ENCODE results near the gene ZNF500.

The ZNF500 gene

GRCh38 chr16:4795828-4796572 is 29.0 kb upstream of the ZNF500 start:
- no peaks in the 10 kb centered on the region for H3K27me3 ChIP-seq (ENCODE audit: control insufficient read depth, low read length)
- no peaks in the 10 kb centered on the region for H3F3A ChIP-seq (ENCODE audit: control insufficient read depth, insufficient read depth)
- H3K9me3 ChIP-seq (ENCODE audit: control insufficient read depth, insufficient read depth, low read length) = no peaks in the 10 kb centered on the region
- no peak overlapping the region for H3K27ac ChIP-seq (ENCODE audit: low read depth, low read length)
- no peaks in the 10 kb centered on the region for H3K9me2 ChIP-seq (replicated peaks; ENCODE audit: control insufficient read depth, low read length)
- no peak overlapping the region for H3K4me2 ChIP-seq (ENCODE audit: low read length)
- TF ChIP-seq CTCF (IDR thresholded peaks at IDR 0.05; ENCODE audit: low read depth, low read length, poor library complexity, severe bottlenecking) (no peak), EZH2phosphoT487 (IDR thresholded peaks at IDR 0.05; ENCODE audit: borderline replicate concordance, low read length) (no peak)
- no peaks in the 10 kb centered on the region for H4K20me1 ChIP-seq (ENCODE audit: control insufficient read depth, insufficient read depth, low read depth, low read length)
- H3K4me1 ChIP-seq (ENCODE audit: control insufficient read depth, low read length) = peaks cover 9% of the 10 kb centered on the region
- no peak overlapping the region for H3K4me3 ChIP-seq (ENCODE audit: low read length)
- H3K79me2 ChIP-seq (ENCODE audit: control insufficient read depth, low read length) = no peaks in the 10 kb centered on the region
- no peaks in the 10 kb centered on the region for H3K36me3 ChIP-seq (ENCODE audit: control insufficient read depth, low read length)

GRCh38 chr16:4795181-4795827 is 28.3 kb upstream of the ZNF500 start, which contains the start of gene SMIM22:
SMIM22 (plus strand) TSS chr16:4795369; CDS start chr16:4795735, 366 bp downstream.
- Histone ChIP-seq H3K36me3 (ENCODE audit: control insufficient read depth, low read length) (no peaks in the 10 kb centered on the region), H4K20me1 (ENCODE audit: control insufficient read depth, insufficient read depth, low read depth, low read length) (no peaks in the 10 kb centered on the region), H3K9me2 (replicated peaks; ENCODE audit: control insufficient read depth, low read length) (no peaks in the 10 kb centered on the region), H3K27me3 (ENCODE audit: control insufficient read depth, low read length) (no peaks in the 10 kb centered on the region), H3K4me3 (ENCODE audit: low read length) (no peak within 1 kb of the TSS), H3K79me2 (ENCODE audit: control insufficient read depth, low read length) (no peaks in the 10 kb centered on the region), H3K4me2 (ENCODE audit: low read length) (no peak within 1 kb of the TSS), H3K4me1 (ENCODE audit: control insufficient read depth, low read length) (peaks cover 3% of the 10 kb centered on the region), H3K27ac (ENCODE audit: low read depth, low read length) (no peak within 1 kb of the TSS), H3F3A (ENCODE audit: control insufficient read depth, insufficient read depth) (no peaks in the 10 kb centered on the region), H3K9me3 (ENCODE audit: control insufficient read depth, insufficient read depth, low read length) (no peaks in the 10 kb centered on the region)
- no peak for TF ChIP-seq CTCF (IDR thresholded peaks at IDR 0.05; ENCODE audit: low read depth, low read length, poor library complexity, severe bottlenecking)
- no peak for TF ChIP-seq EZH2phosphoT487 (IDR thresholded peaks at IDR 0.05; ENCODE audit: borderline replicate concordance, low read length)

- Histone ChIP-seq H3K9me2 (replicated peaks; ENCODE audit: control insufficient read depth, low read length) (no peaks in the 10 kb centered on the region), H3K27me3 (ENCODE audit: control insufficient read depth, low read length) (no peaks in the 10 kb centered on the region), H3K9me3 (ENCODE audit: control insufficient read depth, insufficient read depth, low read length) (no peaks in the 10 kb centered on the region), H3K27ac (ENCODE audit: low read depth, low read length) (no peak overlapping the region), H3K36me3 (ENCODE audit: control insufficient read depth, low read length) (no peaks in the 10 kb centered on the region), H3F3A (ENCODE audit: control insufficient read depth, insufficient read depth) (no peaks in the 10 kb centered on the region), H3K79me2 (ENCODE audit: control insufficient read depth, low read length) (no peaks in the 10 kb centered on the region), H3K4me3 (ENCODE audit: low read length) (no peak overlapping the region), H4K20me1 (ENCODE audit: control insufficient read depth, insufficient read depth, low read depth, low read length) (no peaks in the 10 kb centered on the region), H3K4me2 (ENCODE audit: low read length) (no peak overlapping the region), H3K4me1 (ENCODE audit: control insufficient read depth, low read length) (no peaks in the 10 kb centered on the region)
- no peak for TF ChIP-seq EZH2phosphoT487 (IDR thresholded peaks at IDR 0.05; ENCODE audit: borderline replicate concordance, low read length)
- no peak for TF ChIP-seq CTCF (IDR thresholded peaks at IDR 0.05; ENCODE audit: low read depth, low read length, poor library complexity, severe bottlenecking)
Measured at GRCh38 chr16:4792951-4793513, 26.1 kb upstream of the ZNF500 start.

All from DOHH2 (cell line).